Measurements from ENCODE around the gene OVOL1. TPM values are rescaled to one million over a fixed set of nuclear protein-coding genes. Genes with fewer than 3 reads are reported as not detected.

The OVOL1 gene
- total and polyA plus RNA-seq, 2 experiments from 2014 or later, result 1.5 to 3.3 TPM

DNA sequence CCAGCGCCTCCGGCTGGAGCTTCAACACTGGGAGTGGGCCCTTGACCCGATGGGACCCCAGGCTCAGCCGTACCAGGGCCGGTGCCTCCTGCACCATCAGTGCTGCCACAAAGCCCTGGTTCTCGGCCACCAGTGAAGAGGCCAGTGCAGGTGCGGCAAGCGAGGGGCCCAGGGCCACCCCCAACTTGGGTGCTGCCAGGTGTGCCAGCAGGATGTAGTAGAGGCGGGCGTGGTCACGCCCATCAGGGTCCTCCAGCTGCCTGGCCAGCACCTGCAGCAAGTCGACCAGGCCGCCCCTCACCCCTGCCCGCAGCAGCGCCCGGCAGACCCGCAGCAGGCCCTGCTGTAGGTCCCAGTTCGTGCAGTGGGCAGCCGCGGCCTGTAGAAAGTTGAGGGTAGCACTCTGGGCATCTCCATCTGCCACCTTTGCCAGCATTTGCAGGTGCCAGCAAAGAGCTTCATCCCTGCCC is 8.4 kb upstream of the OVOL1 start:
- Mint-ChIP-seq H3K4me1 (peaks cover 6% of the 10 kb centered on the region; the same call in 1 of the 3 replicates), H3K27ac (no peak overlapping the region), H3K9me3 (no peaks in the 10 kb centered on the region; the same call in 2 of the 3 replicates), H3K36me3 (ENCODE audit: low read depth) (peaks cover 3% of the 10 kb centered on the region; the same call in 1 of the 3 replicates), H3K4me3 (no peak overlapping the region), H3K27me3 (ENCODE audit: insufficient read depth, low read depth, poor library complexity) (peaks cover 28% of the 10 kb centered on the region)
- Histone ChIP-seq H2AFZ (no peak overlapping the region), H3K27ac (ENCODE audit: low read depth) (no peak overlapping the region), H3K36me3 (ENCODE audit: insufficient read depth) (no peaks in the 10 kb centered on the region), H3K4me2 (no peak overlapping the region), H3K9me2 (ENCODE audit: insufficient read depth) (no peaks in the 10 kb centered on the region), H3K27me3 (ENCODE audit: insufficient read depth) (peaks cover 26% of the 10 kb centered on the region), H3K4me3 (no peak overlapping the region), H3K4me1 (ENCODE audit: insufficient read depth) (no peaks in the 10 kb centered on the region; the same call in 1 of the 2 replicates), H4K20me1 (replicated peaks; ENCODE audit: insufficient read depth) (no peaks in the 10 kb centered on the region), H3K79me2 (replicated peaks; ENCODE audit: insufficient read depth) (no peaks in the 10 kb centered on the region), H3F3A (replicated peaks; ENCODE audit: low read depth) (0 out of 2 replicates have a peak, but pooled peaks cover 5% of the 10 kb centered on the region)
- DNase-seq (ENCODE audit: low spot score) (no peak), ATAC-seq (no peak)
- TF ChIP-seq EZH2phosphoT487 (IDR thresholded peaks at IDR 0.05; ENCODE audit: unreplicated experiment) (no peak), NANOG (IDR thresholded peaks at IDR 0.05; ENCODE audit: borderline replicate concordance) (no peak), ZNF114 (CRISPR knock-in tag; IDR thresholded peaks at IDR 0.05) (no peak), JUNB (IDR thresholded peaks at IDR 0.05; ENCODE audit: unreplicated experiment) (no peak), CREB1 (CRISPR knock-in tag; IDR thresholded peaks at IDR 0.05; ENCODE audit: low read depth) (no peak), EZH2 (IDR thresholded peaks at IDR 0.05; ENCODE audit: low read depth, unreplicated experiment) (no peak), ZNF331 (CRISPR knock-in tag; IDR thresholded peaks at IDR 0.05; ENCODE audit: low read depth) (no peak)
- TF ChIP-seq, protein P1, sequence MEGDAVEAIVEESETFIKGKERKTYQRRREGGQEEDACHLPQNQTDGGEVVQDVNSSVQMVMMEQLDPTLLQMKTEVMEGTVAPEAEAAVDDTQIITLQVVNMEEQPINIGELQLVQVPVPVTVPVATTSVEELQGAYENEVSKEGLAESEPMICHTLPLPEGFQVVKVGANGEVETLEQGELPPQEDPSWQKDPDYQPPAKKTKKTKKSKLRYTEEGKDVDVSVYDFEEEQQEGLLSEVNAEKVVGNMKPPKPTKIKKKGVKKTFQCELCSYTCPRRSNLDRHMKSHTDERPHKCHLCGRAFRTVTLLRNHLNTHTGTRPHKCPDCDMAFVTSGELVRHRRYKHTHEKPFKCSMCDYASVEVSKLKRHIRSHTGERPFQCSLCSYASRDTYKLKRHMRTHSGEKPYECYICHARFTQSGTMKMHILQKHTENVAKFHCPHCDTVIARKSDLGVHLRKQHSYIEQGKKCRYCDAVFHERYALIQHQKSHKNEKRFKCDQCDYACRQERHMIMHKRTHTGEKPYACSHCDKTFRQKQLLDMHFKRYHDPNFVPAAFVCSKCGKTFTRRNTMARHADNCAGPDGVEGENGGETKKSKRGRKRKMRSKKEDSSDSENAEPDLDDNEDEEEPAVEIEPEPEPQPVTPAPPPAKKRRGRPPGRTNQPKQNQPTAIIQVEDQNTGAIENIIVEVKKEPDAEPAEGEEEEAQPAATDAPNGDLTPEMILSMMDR (conservative IDR thresholded peaks at IDR 0.05; ENCODE audit: low read depth in 2 of 2), result no peak
- TF ChIP-seq, protein P2, sequence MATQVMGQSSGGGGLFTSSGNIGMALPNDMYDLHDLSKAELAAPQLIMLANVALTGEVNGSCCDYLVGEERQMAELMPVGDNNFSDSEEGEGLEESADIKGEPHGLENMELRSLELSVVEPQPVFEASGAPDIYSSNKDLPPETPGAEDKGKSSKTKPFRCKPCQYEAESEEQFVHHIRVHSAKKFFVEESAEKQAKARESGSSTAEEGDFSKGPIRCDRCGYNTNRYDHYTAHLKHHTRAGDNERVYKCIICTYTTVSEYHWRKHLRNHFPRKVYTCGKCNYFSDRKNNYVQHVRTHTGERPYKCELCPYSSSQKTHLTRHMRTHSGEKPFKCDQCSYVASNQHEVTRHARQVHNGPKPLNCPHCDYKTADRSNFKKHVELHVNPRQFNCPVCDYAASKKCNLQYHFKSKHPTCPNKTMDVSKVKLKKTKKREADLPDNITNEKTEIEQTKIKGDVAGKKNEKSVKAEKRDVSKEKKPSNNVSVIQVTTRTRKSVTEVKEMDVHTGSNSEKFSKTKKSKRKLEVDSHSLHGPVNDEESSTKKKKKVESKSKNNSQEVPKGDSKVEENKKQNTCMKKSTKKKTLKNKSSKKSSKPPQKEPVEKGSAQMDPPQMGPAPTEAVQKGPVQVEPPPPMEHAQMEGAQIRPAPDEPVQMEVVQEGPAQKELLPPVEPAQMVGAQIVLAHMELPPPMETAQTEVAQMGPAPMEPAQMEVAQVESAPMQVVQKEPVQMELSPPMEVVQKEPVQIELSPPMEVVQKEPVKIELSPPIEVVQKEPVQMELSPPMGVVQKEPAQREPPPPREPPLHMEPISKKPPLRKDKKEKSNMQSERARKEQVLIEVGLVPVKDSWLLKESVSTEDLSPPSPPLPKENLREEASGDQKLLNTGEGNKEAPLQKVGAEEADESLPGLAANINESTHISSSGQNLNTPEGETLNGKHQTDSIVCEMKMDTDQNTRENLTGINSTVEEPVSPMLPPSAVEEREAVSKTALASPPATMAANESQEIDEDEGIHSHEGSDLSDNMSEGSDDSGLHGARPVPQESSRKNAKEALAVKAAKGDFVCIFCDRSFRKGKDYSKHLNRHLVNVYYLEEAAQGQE (IDR thresholded peaks at IDR 0.05; ENCODE audit: unreplicated experiment), result no peak
- TF ChIP-seq, protein P3, sequence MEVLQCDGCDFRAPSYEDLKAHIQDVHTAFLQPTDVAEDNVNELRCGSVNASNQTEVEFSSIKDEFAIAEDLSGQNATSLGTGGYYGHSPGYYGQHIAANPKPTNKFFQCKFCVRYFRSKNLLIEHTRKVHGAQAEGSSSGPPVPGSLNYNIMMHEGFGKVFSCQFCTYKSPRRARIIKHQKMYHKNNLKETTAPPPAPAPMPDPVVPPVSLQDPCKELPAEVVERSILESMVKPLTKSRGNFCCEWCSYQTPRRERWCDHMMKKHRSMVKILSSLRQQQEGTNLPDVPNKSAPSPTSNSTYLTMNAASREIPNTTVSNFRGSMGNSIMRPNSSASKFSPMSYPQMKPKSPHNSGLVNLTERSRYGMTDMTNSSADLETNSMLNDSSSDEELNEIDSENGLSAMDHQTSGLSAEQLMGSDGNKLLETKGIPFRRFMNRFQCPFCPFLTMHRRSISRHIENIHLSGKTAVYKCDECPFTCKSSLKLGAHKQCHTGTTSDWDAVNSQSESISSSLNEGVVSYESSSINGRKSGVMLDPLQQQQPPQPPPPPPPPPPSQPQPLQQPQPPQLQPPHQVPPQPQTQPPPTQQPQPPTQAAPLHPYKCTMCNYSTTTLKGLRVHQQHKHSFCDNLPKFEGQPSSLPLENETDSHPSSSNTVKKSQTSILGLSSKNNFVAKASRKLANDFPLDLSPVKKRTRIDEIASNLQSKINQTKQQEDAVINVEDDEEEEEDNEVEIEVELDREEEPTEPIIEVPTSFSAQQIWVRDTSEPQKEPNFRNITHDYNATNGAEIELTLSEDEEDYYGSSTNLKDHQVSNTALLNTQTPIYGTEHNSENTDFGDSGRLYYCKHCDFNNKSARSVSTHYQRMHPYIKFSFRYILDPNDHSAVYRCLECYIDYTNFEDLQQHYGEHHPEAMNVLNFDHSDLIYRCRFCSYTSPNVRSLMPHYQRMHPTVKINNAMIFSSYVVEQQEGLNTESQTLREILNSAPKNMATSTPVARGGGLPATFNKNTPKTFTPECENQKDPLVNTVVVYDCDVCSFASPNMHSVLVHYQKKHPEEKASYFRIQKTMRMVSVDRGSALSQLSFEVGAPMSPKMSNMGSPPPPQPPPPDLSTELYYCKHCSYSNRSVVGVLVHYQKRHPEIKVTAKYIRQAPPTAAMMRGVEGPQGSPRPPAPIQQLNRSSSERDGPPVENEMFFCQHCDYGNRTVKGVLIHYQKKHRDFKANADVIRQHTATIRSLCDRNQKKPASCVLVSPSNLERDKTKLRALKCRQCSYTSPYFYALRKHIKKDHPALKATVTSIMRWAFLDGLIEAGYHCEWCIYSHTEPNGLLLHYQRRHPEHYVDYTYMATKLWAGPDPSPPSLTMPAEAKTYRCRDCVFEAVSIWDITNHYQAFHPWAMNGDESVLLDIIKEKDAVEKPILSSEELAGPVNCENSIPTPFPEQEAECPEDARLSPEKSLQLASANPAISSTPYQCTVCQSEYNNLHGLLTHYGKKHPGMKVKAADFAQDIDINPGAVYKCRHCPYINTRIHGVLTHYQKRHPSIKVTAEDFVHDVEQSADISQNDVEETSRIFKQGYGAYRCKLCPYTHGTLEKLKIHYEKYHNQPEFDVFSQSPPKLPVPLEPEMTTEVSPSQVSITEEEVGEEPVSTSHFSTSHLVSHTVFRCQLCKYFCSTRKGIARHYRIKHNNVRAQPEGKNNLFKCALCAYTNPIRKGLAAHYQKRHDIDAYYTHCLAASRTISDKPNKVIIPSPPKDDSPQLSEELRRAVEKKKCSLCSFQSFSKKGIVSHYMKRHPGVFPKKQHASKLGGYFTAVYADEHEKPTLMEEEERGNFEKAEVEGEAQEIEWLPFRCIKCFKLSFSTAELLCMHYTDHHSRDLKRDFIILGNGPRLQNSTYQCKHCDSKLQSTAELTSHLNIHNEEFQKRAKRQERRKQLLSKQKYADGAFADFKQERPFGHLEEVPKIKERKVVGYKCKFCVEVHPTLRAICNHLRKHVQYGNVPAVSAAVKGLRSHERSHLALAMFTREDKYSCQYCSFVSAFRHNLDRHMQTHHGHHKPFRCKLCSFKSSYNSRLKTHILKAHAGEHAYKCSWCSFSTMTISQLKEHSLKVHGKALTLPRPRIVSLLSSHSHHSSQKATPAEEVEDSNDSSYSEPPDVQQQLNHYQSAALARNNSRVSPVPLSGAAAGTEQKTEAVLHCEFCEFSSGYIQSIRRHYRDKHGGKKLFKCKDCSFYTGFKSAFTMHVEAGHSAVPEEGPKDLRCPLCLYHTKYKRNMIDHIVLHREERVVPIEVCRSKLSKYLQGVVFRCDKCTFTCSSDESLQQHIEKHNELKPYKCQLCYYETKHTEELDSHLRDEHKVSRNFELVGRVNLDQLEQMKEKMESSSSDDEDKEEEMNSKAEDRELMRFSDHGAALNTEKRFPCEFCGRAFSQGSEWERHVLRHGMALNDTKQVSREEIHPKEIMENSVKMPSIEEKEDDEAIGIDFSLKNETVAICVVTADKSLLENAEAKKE (CRISPR knock-in tag; IDR thresholded peaks at IDR 0.05), result no peak
- TF ChIP-seq, protein P4, sequence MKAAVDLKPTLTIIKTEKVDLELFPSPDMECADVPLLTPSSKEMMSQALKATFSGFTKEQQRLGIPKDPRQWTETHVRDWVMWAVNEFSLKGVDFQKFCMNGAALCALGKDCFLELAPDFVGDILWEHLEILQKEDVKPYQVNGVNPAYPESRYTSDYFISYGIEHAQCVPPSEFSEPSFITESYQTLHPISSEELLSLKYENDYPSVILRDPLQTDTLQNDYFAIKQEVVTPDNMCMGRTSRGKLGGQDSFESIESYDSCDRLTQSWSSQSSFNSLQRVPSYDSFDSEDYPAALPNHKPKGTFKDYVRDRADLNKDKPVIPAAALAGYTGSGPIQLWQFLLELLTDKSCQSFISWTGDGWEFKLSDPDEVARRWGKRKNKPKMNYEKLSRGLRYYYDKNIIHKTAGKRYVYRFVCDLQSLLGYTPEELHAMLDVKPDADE (IDR thresholded peaks at IDR 0.05), result no peak

Data from GM23338 (cell line).